SW 1271 (cell line): ENCODE measurements around the gene ITGA3.

Source experiments
- DNase-seq, 2 experiments: peaks; one replicate each; lab custom pipeline; 2025; lab: John Stamatoyannopoulos, UW

ITGA3 gene

DNA sequence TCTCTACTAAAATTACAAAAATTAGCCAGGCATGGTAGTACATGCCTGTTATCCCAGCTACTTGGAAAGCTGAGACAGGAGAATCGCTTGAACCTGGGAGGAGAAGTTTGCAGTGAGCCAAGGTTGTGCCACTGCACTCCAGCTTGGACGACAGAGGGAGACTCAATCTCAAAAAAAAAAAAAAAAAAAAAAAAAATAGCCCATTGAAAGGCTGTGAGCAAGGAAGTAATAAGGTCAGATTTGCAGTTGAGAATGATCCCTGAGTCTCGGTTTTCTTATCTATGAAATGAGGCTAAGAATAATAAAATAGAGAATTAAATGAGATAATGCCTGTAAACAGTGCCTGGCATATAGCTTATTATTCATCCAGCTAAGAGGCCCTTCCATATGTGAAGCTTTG is 37.9 kb downstream of the ITGA3 start:
- DNase-seq, result no peak

- DNase-seq, result peak; percentile 66 to 77
Measured at GRCh38 chr17:50094243-50094752, 38.4 kb downstream of the ITGA3 start.

GRCh38 chr17:50094753-50095619 is 39.1 kb downstream of the ITGA3 start, which contains the start of gene PDK2:
PDK2 (plus strand) TSS chr17:50095351; CDS start chr17:50095436, 85 bp downstream.
- peak; percentile 76 to 88 for DNase-seq

DNA sequence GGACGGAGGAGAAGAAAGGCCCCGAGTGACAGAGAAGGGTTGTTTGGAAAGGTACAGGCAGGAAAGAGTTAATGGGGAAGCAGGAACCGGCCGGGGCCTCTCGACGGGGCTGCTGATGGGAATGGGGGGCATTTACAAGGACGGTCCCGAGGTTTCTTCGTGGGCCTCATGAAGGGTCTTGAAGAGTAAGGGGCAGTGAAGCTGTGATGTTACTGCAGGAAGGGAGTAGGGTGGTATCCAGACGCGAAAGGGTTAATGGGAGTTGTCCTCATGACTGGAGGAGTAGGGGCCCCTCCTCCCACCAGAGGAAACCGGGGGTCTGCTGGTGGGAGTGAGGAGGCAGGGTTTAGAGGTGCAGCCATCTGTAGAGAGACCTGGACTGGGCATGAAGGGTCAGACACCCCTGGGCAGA is 39.7 kb downstream of the ITGA3 start:
- no peak for DNase-seq

DNA sequence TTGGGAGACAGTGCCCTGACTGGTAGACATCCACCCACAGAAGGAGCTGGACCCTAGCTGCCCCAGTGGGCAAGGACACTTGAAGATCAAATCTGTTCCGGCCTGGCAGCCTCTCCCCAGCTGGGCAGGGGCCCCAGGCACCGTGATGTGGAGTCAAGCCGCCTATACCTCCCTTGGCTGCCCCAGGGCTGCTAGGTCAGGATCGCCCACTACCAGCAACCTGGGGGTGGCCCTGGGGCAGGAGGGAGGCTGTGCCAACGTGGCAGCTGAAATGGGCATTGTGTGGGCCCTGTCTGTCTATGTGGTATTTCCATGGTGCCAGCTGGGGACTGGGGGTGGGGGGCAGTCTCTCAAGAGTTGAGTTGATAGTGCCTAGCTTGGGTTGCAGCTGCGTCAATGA is 40.2 kb downstream of the ITGA3 start:
- DNase-seq, result no peak

GRCh38 chr17:50096758-50097157 is 40.8 kb downstream of the ITGA3 start:
- DNase-seq, result no peak

- no peak for DNase-seq
Measured at GRCh38 chr17:50097455-50097854, 41.5 kb downstream of the ITGA3 start.

DNA sequence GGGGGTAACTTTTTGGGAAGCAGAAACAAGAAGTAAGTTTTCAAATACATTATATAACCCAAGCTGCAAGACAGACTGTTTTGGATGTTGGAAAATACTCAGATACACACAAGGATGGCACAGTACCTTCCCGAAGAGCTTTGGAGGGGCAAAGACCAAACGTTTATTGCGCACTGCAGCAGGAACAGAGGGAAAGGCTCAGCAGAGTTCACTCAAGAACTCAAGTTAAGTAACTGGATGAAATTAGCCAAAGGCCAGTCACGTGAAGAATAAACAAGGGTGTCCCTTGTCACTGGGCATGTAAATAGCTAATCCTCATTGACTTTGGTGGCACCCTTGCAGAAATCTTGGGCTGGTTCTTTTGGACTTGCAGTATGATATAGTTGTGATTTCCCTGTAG is 42.0 kb downstream of the ITGA3 start:
- DNase-seq, result no peak

- no peak for DNase-seq
Measured at GRCh38 chr17:50098583-50098982, 42.7 kb downstream of the ITGA3 start.

DNA sequence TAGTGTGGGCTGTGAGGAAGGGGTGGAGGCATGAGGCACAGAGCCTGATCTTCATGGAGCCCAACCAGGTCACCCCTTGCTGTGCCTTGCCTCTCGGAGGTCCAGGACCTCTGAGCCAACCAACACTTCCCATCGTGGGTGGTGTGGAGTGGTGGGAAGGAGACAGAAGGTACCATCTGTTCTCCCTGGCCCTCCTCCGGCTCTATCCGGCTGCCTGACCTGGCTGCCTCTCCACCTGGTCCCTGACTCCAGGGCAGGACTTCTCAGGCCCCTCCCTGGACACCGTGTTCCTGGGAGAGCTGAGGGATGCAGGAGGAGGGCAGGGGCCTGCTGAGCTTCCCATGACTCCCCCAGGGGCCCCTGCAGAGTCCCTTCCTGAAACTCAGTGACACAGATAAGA is 43.1 kb downstream of the ITGA3 start:
- DNase-seq, result no peak

DNA sequence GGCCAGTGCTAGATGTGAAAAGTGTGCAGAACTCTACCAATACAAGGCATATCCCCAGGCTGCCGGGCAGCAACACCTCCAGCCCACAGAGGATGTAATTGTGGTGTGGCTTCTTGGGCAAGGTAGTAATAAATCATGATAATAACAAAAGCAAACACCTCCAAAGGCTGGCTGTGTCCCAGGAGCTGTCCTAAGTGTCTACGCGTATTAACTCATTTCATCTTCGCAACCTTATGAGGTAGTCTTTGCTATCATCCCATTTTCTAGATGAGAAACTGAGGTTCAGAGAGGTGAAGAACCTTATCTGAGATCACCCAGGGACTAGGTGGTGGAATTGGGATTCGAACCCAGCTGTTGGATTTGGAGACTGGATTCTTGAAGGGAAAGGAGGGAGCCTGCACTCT is 44.6 kb downstream of the ITGA3 start:
- no peak for DNase-seq

GRCh38 chr17:50100921-50101345 is 45.0 kb downstream of the ITGA3 start:
- DNase-seq, result no peak

GRCh38 chr17:50101346-50102163 is 45.6 kb downstream of the ITGA3 start:
- no peak for DNase-seq

GRCh38 chr17:50102164-50102991 is 46.5 kb downstream of the ITGA3 start:
- no peak for DNase-seq

GRCh38 chr17:50103252-50103651 is 47.3 kb downstream of the ITGA3 start:
- DNase-seq, result no peak

DNA sequence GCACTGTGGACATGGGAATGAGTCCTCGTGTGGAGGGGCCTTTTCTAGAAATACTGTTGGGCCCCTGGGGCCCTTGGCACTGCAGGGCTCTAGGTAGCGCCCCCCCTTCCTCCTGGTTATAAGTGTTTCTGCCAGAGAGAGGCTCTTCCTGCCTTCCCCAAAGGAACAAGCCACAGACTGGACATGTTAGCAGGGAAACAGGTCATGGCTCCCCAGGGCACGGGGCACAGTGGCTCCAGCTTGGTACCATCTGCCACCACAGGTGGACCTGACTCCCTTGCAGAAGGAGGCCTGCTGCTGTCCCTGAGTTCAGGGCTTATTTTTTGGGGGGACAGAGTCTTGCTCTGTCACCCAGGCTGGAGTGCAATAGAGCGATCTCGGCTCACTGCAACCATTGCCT is 48.0 kb downstream of the ITGA3 start:
- no peak for DNase-seq

DNA sequence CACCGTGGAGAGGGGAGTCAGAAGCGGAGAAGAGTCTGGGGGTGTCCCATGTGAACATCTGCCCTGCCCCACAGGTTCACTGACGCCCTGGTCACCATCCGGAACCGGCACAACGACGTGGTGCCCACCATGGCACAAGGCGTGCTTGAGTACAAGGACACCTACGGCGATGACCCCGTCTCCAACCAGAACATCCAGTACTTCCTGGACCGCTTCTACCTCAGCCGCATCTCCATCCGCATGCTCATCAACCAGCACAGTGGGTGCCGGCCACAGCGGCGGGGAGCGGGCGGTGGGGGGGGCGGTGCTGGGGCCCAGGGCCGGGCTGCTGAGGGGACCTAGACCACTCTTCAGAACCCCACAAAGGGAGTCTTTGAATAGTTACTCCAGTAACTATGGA is 49.9 kb downstream of the ITGA3 start:
- DNase-seq, result no peak

GRCh38 chr17:50106393-50107131 is 50.7 kb downstream of the ITGA3 start:
- DNase-seq, result no peak

GRCh38 chr17:50107790-50108414 is 52.0 kb downstream of the ITGA3 start:
- no peak for DNase-seq

- no peak for DNase-seq
Measured at GRCh38 chr17:50108556-50108955, 52.6 kb downstream of the ITGA3 start.

GRCh38 chr17:50109207-50109606 is 53.3 kb downstream of the ITGA3 start:
- DNase-seq, result no peak
